ENCODE results near the gene PTCD3.

Gene PTCD3

DNA sequence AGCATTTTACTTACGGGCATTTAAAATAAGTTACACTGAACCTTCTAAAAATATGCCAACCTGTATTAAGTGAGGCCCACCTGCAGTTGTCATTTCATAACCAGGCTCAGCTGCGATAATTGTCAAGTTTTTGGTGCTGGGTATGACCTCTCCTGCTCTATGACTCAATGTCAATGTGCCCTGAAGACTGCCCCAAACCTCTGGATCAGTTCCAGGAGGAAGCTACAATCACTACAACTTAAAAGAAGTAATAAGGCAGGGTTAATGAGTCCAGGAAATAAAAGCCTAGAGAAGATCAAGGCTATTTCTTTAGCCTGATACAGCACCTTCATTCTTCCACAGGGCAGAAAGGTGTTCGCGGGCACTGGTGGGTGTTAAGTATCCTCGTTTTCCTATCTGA lies 23.3 kb upstream of the PTCD3 start:
- peak; percentile 47 for DNase-seq (ENCODE audit: low spot score)

DNA sequence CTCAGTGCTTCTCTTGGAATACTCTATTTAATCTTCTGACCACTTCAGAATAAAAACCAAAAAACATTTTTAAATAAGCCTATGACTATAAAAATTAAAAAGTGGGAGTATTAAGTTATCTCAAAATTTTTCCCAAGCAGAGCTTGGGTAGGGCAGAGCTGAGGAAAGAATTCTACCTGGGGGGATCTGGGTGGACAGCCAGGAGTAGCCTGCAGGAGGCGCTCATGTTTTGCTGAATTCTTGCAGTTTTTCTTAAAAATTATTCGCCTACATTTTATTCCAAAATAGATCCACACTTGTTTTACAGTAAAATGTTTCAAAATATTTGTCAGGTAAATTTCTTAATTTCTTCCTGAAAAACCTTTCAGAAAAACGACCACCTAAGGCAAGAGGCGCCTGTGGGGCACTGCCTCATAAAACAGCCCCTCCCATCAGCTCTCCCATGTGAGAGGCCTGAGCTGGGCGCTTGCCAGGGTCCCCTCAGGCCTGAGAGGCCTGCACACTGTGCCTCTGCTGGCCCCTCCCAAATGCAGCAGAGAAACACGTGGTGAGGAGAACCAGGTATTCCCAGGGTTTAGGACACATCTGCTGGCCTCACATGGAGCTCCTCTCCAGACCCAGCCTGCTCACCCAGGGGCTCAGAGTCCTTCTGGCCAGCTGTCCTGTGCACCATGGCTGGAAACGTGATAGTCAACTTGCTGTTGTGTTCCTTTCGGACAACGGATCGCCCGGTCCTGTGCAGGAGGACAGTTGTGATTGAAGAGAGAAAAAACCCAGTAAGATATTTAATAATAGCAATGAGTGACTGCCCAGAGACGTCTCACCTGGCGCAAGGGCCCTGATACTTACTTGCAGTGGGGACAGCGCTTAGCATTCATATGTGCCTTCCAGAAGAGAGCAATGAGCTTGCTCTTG lies 17.8 kb upstream of the PTCD3 start:
- DNase-seq (ENCODE audit: low spot score): no peak

DNA sequence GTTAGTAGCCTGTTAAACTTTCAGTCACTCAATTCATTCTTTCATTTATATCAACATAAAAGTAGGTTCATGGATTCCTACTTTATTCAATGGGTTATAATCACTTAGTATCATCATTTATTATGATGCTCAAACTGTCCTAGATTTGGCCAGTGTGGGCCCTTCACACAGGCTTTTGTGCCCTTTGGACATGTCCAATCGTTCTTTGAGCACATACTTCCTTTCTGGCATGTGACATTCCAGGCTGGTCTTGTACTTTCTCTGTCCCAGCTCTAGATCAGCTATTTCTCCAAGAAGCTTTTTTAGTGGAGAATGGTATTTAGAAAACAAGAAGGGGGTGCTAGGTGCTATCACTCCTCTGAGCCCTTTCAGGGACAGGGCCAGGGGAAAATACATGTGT lies 11.8 kb upstream of the PTCD3 start:
- DNase-seq (ENCODE audit: low spot score): no peak

DNA sequence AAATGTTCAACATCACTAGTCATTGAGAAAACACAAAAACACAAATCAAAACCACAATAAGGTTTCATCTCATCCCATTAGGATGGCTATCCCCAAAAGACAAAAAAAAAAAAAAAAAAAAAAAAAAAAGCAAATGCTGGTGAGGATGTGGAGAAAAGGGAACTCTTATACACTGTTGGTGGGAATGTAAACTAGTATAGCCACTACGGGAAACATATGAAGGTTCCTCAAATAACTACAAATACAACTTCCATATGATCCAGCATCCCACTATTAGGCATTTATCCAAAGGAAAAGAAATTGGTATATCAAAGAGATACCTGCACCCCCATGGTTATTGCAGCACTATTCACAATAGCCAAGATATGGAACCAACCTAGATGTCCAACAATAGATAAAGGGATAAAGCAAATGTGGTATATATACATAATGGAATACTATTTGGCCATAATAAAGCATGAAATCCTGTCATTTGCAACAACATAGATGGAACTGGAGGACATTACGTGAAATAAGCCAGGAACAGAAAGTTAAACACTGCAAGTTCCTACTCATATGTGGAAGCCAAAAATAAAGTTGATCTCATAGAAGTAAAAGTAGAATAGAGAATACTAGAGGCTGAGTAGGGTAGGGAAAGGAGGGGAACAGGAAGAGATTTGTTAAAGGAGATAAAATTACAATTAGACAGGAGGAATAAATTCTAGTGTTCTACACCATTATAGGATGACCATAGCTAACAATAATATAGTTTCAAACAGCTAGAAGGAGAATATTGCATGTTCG lies 8.7 kb upstream of the PTCD3 start:
- no peak for DNase-seq (ENCODE audit: low spot score)

DNA sequence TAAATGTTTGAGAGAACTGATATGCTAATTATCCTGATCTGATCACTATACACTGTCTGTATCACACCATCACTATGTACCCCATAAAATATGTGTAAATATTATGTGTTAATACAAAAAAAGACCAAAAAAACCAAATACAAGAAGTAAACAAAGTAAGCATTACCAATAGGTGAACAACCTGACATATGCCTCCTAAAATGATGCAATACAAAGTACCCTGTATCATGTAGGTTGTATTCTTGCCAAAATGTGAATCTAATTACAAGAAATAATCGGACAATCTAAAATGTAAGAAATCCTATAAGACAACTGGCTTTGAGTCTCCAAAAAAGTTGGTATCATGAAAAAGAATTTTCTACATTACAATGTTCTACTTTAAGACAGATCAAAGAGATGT lies 8.1 kb upstream of the PTCD3 start:
- no peak for DNase-seq (ENCODE audit: low spot score)

DNA sequence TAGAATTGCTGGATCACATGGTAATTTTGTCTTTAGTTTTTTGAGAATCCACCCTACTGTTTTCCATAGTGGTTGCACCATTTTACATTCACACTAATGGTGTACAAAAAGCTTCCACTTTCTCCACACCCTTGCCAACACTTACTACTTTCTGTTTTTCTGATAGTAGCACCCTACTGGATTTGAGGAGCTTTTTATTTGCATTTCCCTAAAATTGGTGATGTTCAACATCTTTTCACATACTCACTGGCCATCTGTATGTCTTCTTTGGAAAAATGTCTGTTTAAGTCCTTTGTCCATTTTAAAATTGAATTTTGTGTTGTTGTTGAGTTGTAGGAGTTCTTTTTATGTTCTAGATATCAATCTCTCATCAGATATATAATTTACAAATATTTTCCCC lies 3.9 kb upstream of the PTCD3 start:
- no peak for DNase-seq (ENCODE audit: low spot score)

DNA sequence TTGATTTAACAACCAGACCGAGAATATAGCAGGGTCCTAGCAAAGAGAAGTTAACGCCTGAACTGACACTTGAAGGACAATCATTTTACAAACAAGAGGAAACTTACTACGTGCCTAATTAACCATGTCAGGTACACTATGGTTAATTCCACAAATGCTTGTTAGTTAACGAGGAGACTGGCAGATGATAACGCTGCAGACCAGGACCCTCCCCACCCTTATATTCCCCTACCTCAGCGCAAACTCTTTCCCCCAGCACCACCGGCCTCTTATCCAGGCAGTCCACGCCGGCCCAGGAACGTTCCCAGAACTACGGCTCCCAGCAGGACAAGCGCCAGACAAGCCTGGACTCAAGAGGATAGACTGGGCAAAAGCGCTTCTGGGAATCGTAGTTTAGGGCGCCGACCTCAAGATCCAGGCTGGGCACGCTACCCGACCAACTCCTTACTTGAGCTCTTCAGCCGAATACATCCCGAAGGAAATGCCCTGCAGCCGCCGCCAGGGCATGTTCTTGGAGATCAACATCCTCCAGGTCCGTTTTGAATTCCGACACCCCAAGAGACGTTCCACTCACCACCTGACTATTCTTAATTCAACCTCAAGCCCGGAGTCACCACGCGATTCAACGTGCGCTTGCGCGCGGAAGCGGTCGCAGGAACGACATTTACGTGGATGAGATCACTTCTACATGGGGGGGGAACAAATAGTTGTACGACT lies 625 bp upstream of the PTCD3 start, which contains the start of gene POLR1A:
Gene POLR1A (minus strand): TSS at position 635 of the 717 bp plus-strand sequence. CDS start 110 bp downstream, at position 525.
- DNase-seq (ENCODE audit: low spot score): peak; percentile 94

DNA sequence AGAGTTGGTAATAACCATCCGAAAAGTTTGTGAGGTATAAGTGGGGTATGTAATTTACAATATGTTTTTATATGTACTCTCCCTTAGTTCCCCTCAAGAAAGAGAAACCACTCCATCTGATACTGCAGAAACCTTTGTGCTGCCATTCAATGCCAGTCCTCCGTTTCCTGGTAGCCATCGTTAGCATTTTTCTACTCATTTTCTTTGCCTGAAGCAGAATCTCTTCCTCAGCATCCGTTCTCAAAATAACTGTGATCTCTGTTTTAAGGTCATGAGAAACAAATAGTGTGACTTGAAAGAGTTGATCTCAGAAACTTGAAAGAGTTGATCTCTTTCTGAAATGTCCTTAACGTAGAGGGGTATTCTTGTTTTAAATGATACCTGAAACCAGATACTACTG lies 996 bp downstream of the PTCD3 start:
- DNase-seq (ENCODE audit: low spot score): peak; percentile 6

DNA sequence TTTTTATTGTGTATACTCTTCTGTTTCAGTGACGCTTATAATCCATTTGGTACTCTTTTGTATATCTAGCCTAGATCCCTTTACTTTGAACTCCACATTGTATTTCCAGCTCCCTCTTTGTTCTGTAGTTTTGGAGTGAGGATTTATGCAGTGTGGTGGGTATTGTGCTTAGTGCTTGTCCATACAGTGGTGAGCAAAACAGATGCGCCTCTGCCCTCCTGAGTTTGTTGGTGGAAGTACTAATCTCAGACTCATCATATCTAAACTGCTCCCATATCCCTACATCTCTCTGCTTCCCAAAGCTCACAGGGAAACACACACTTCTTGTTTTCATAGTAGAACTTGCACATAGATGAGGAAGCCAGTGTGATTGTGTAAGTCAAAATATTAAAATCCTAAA lies 12.1 kb downstream of the PTCD3 start:
- no peak for DNase-seq (ENCODE audit: low spot score)

DNA sequence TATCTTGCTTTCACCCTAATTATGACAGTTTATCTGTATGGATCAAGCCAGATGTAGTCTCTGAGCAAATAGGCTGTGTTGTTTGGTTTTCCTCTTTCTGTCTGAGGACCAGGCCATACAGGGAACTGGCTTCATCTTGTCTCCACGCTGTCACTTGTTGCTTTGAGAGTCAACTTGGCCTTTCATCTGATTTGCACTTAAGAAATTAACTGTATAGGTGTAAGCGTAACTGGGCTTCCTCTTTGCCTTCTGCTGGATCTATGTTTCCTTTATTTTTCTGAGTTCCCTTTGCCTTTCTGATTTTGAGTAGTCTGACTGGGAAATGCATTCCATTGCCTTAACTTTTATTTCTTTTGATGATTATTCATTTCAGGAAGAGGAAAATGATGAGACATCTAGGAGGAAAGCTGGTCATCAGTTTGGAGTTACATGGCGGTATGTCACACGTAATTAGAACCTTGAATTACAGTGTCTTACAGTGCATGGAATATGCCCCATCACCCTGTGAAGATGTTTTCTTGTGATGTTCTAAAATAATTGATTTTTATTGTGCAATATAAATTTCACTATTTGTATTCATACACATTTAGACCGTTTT lies 17.4 kb downstream of the PTCD3 start:
- no peak for DNase-seq (ENCODE audit: low spot score)

DNA sequence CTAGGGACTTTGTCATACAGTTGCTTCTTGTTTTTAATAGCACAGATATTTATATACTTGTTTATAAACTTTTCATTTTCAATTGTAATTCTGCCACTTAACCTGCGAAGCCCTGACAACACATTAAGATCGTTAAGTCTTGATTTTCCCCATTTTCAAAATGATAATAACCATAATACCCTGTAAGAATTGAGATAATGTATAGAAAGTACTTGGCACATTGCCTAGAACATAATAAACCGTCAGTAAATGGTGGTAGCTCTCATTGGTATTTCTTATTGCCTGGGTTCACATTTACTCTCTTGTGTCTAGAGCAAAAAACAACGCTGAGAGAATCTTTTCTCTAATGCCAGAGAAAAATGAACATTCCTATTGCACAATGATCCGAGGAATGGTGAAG lies 18.6 kb downstream of the PTCD3 start:
- no peak for DNase-seq (ENCODE audit: low spot score)

DNA sequence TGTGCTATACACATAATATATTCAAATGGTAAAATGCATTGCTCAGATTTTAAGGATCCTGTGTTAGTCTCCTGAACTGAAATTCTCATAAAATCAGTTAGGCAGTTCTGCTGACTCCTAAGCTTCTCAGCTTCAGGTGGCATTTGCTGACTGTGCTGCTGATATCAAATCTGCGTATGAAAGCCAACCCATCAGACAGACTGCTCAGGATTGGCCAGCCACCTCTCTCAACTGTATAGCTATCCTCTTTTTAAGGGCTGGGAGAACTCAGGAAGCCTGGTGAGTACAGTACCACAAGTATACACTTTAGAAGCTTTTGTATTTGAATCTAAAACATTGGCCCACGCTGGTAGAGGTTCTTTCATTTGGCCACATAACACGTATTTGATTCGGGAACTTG lies 28.7 kb downstream of the PTCD3 start:
- no peak for DNase-seq (ENCODE audit: low spot score)

DNA sequence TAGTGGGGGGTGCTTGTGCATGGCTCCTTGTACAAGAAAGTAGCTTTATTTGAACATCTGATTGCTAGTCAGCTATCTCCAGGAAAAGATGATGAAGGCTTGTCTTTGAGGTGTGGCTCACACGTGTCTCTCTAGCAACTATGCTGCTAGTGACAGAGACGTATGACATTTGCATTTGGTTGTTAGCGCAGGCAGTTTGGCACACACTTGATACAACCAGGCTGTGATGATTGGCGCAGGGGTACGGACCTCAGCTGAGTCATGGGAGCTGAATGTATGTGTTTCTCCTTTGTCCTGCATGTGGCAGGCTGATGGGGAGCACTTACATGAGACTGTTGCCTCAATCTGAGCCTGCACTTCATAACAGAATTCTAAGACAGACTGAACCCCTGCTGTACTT lies 29.6 kb downstream of the PTCD3 start:
- DNase-seq (ENCODE audit: low spot score): no peak

DNA sequence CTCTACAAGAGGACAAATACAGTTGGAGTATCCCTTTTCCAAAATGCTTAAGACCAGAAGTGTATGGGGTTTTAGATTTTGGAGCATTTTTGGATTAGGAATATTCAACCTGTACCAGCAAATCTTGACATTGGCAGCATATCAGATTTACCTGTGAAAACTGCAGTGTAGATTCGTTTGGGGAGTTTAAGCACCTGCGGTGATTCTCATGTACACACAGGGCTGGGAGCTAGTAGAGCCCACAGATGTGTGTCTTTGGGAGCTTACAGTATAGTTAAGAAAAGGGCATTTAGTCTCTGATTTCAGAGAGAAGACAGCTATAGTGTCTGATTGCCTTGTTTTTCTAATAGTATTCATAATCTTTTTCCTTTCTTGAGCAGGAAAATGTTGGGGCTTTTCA lies 30.1 kb downstream of the PTCD3 start:
- DNase-seq (ENCODE audit: low spot score): no peak

DNA sequence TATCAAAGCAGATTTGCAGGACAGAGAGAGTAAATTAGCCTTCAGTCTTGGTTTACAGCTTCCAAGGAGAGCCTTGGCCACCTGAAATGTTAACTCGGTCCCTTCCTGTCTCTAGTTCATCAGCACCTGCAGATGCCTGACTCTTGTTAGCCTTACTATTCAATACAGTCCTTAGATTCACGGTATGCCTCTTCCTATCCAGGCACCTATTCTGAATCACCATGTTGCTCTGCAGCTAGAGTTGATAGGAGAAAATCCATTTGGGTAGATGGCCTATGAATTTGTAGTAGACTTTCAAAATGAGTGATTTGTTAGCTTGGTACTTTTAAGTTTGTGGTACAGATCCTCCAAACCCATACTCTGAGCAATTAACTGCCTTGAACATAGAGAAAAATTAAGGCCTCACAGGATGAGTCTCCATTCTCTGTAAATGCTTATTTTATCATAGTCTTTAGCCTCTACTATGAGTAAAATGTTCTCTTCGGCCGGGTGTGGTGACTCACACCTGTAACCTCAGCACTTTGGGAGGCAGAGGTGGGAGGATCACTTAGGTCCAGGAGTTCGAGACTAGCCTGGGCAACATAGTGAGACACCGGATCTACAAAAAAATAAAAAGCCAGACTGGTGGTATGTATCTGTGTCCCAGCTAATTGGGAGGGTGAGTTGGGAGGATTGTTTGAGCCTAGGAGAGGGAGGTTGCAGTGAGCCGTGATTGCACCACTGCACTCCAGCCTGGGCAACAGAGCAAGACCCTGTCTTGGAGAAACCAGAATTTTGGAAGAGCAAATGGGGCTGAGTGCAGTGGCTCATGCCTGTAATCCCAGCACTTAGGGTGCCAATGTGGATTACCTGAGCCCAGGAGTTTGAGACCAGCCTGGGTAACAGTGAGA lies 32.9 kb downstream of the PTCD3 start:
- no peak for DNase-seq (ENCODE audit: low spot score)

DNA sequence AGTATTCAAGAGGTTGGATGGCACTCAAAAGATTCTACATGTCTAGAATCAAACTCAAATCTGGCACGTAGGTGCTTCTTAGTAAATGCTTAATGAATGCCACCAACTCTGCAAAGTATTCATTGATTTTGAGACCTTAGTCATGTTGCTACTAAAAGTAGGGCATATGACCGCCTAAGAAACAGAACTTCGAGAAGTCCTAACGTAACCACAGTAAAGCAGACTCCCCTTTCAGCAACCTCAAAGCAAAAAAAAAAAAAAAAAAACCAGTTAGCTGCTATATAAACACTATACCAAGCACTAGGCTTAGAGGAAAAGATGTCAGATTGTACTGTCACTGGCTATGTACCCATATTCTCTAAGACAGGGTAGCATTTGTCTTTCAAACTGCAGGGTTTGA lies 33.9 kb downstream of the PTCD3 start:
- DNase-seq (ENCODE audit: low spot score): no peak

DNA sequence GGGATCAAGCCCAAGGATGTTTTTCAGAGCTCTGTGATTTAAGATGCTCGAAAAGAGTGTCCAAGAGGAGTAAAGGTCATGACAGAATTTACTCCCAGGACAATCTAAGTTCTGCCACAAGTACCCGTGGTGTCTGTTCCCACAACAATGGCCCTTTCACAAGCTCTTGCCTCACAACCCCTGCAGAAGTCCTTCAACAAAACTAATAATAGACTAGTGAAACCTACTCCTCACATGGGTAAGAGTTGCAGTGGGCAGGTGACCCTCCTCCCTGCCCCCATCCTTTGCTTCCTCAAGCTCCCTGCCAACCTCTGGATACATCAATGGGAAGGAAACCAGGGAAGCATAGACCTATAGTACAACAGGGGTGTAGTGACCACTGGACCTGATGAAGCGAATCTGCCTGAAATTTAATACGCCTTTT lies 34.9 kb downstream of the PTCD3 start:
- no peak for DNase-seq (ENCODE audit: low spot score)

DNA sequence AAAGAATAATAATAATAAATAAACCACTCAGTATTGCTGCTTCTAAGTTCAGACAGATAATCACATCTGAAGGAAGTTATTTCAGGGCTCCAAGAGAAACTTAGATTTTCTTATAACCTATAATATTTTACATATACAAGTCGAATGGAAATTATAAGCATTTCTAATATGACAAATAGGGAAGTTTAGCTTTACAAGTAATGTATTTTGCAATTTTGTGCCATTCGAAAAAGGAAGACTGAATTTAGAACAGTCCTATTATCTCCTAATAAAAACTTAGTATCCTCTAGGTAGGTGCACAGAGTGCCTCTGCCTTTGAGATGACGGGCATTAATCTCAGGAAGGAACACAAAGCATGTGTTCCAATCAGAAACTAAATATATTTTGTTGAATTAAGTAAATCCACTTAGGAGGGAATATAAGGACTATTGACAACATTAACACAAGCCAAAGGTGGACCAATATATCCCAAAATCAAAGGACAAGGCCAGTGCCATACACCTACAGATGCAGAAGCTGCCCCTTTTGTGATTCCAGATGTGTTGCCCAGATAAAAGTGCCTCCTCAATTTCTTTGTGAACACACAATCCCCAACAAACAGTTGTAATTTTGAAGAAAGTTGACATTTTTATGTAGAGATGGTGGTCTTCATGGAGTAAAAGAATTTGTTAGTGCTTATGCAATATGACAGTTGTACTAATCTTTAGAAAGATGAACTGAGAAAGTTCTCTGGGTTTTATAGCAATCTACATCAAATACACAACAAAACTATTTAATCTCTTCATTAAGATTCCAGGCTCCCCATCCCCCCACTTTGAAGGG lies 36.6 kb downstream of the PTCD3 start:
- DNase-seq (ENCODE audit: low spot score): no peak

DNA sequence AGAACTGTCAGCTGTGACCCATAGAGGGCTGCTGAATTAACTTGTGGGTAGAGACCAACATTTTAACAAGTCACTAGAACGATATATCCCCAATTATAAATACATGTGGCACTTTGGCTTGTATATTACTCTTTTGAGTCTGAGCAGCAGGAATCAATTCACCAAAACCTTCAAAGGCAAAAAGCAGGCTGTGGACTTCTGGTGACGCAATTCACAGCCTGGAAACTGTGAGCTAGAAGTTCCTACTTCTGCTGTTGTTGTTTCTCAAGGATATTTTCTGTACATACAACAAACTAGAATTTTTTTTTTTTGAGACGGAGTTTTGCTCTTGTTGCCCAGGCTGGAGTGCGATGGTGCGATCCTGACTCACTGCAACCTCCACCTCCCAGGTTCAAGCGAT lies 37.3 kb downstream of the PTCD3 start:
- DNase-seq (ENCODE audit: low spot score): no peak
